HEK293T (cell line): Measurements from ENCODE around the gene PRKAR1B.
"Not testable (repeated sequence)": the region's sequence is repeated elsewhere in the genome, so short reads cannot be mapped to it uniquely, and the experiment has no call there.

Experiments
- CTCF ChIA-PET: fragments of 350-600 bp; formaldehyde crosslinking; extraction: SDS; loops from one replicate; lab custom pipeline; 2021; ENCODE audit warnings: antibody characterized with exemption, inconsistent platforms; lab: Yijun Ruan, JAX
- POLR2A ChIA-PET: fragments of 350-600 bp; formaldehyde crosslinking; extraction: SDS; loops from one replicate; lab custom pipeline; 2020; ENCODE audit warnings: antibody characterized with exemption, inconsistent platforms; lab: Yijun Ruan, JAX
- DNase-seq: peaks from one replicate; pipeline ENCODE4 v3.0.0; 2012; ENCODE audit warnings: mixed read lengths; ENCODE audit errors: extremely low spot score
- ARNT ChIP-seq: fragments of 450-650 bp; IDR thresholded peaks from 2 replicates; pipeline ENCODE4 v1.6.1; 2017; ENCODE audit warnings: mild to moderate bottlenecking
- BHLHE40 ChIP-seq: fragments of 450-650 bp; IDR thresholded peaks from 2 replicates; pipeline ENCODE4 v1.6.1; 2016; ENCODE audit warnings: mild to moderate bottlenecking, moderate library complexity, borderline replicate concordance
- CTBP1 ChIP-seq: fragments of 450-650 bp; IDR thresholded peaks from 2 replicates; pipeline ENCODE4 v1.6.1; 2016; ENCODE audit warnings: borderline replicate concordance
- ELF4 ChIP-seq: fragments of 450-650 bp; IDR thresholded peaks from 2 replicates; pipeline ENCODE4 v1.6.1; 2017; ENCODE audit warnings: antibody characterized with exemption
- FOXA1 ChIP-seq: fragments of 450-650 bp; IDR thresholded peaks from 2 replicates; pipeline ENCODE4 v1.6.1; 2016; ENCODE audit warnings: mild to moderate bottlenecking
- FOXK2 ChIP-seq: fragments of 450-650 bp; IDR thresholded peaks from 2 replicates; pipeline ENCODE4 v1.6.1; 2016; ENCODE audit warnings: mild to moderate bottlenecking
- FOXM1 ChIP-seq: fragments of 450-650 bp; IDR thresholded peaks from 2 replicates; pipeline ENCODE4 v1.6.1; 2017; ENCODE audit warnings: mild to moderate bottlenecking, borderline replicate concordance
- HDGF ChIP-seq: fragments of 450-650 bp; IDR thresholded peaks from 2 replicates; pipeline ENCODE4 v1.6.1; 2017; ENCODE audit warnings: antibody characterized with exemption, borderline replicate concordance
- L3MBTL2 ChIP-seq: fragments of 450-650 bp; conservative IDR thresholded peaks from 2 replicates; pipeline ENCODE4 v1.6.1; 2016; ENCODE audit warnings: mild to moderate bottlenecking
- LEF1 ChIP-seq: fragments of 450-650 bp; IDR thresholded peaks from 2 replicates; pipeline ENCODE4 v1.6.1; 2017; ENCODE audit warnings: mild to moderate bottlenecking, borderline replicate concordance
- NFRKB ChIP-seq: fragments of 450-650 bp; IDR thresholded peaks from 2 replicates; pipeline ENCODE4 v1.6.1; 2016; ENCODE audit warnings: mild to moderate bottlenecking, moderate library complexity
- PKNOX1 ChIP-seq: fragments of 450-650 bp; IDR thresholded peaks from 2 replicates; pipeline ENCODE4 v1.6.1; 2016
- SP1 ChIP-seq: fragments of 450-650 bp; IDR thresholded peaks from 2 replicates; pipeline ENCODE4 v1.6.1; 2017
- SUZ12 ChIP-seq: fragments of 450-650 bp; IDR thresholded peaks from 2 replicates; pipeline ENCODE4 v1.6.1; 2016; ENCODE audit warnings: mild to moderate bottlenecking
- TARDBP ChIP-seq: fragments of 450-650 bp; IDR thresholded peaks from 2 replicates; pipeline ENCODE4 v1.6.1; 2016
- ZNF384 ChIP-seq: fragments of 450-650 bp; IDR thresholded peaks from 2 replicates; pipeline ENCODE4 v1.6.1; 2016

PRKAR1B gene

GRCh38 chr7:745431-746154, 18.5 kb upstream of the PRKAR1B start:
- ChIA-PET POLR2A (no interaction called here), CTCF (no interaction called here)
- no peak for DNase-seq
- no peak for TF ChIP-seq NFRKB
- TF ChIP-seq FOXM1 = no peak
- no peak for TF ChIP-seq BHLHE40
- no peak for TF ChIP-seq LEF1
- no peak for TF ChIP-seq HDGF
- TF ChIP-seq FOXA1 = no peak
- TF ChIP-seq SUZ12 = no peak
- TF ChIP-seq L3MBTL2 = no peak
- no peak for TF ChIP-seq SP1

- TF ChIP-seq LEF1 (no peak), FOXM1 (no peak), FOXK2 (no peak), ZNF384 (no peak), ELF4 (no peak), L3MBTL2 (no peak), ARNT (no peak), HDGF (no peak), PKNOX1 (no peak), FOXA1 (no peak), BHLHE40 (no peak), CTBP1 (no peak), SP1 (no peak), TARDBP (no peak)
- DNase-seq = no peak
- POLR2A ChIA-PET = no interaction called here
- CTCF ChIA-PET = no interaction called here
Observed at GRCh38 chr7:744854-745430, 17.9 kb upstream of the PRKAR1B start.

GRCh38 chr7:744128-744520, 17.0 kb upstream of the PRKAR1B start:
- POLR2A ChIA-PET, CTCF ChIA-PET, DNase-seq: not testable (repeated sequence)

- DNase-seq, CTCF ChIA-PET, POLR2A ChIA-PET: not testable (repeated sequence)
Observed at GRCh38 chr7:743341-744127, 16.5 kb upstream of the PRKAR1B start.

- no peak for DNase-seq
- ChIA-PET POLR2A (no interaction called here), CTCF (no interaction called here)
- TF ChIP-seq FOXM1 (no peak), SP1 (no peak), LEF1 (no peak), FOXA1 (no peak), ZNF384 (no peak), PKNOX1 (no peak), ARNT (no peak), NFRKB (no peak), CTBP1 (no peak), L3MBTL2 (no peak), TARDBP (no peak), SUZ12 (no peak), ELF4 (no peak), FOXK2 (no peak), BHLHE40 (no peak), HDGF (no peak)
Observed at GRCh38 chr7:742791-743190, 15.7 kb upstream of the PRKAR1B start.

- no peak for DNase-seq
- CTCF ChIA-PET = no interaction called here
- no peak for TF ChIP-seq TARDBP
- no peak for TF ChIP-seq HDGF
- TF ChIP-seq SP1 = no peak
- TF ChIP-seq ELF4 = no peak
- TF ChIP-seq ARNT = no peak
- TF ChIP-seq LEF1 = no peak
- TF ChIP-seq NFRKB = no peak
- no peak for TF ChIP-seq ZNF384
- no peak for TF ChIP-seq FOXK2
- no peak for TF ChIP-seq SUZ12
- TF ChIP-seq CTBP1 = no peak
- TF ChIP-seq FOXA1 = no peak
- TF ChIP-seq FOXM1 = no peak
- TF ChIP-seq L3MBTL2 = no peak
- TF ChIP-seq PKNOX1 = no peak
- no peak for TF ChIP-seq BHLHE40
- POLR2A ChIA-PET = no interaction called here
Observed at GRCh38 chr7:741850-742249, 14.8 kb upstream of the PRKAR1B start.
